Activated CD4-positive, alpha-beta T cell treated with anti-CD3 and anti-CD28 coated beads, Interleukin-2, Interleukin-6, amounts not matched to agents 100 ng/mL and 50 ng/mL, durations not matched to agents 16 hours and 8 hours (primary cell): ENCODE measurements around the gene OR6S1.
"Not testable (repeated sequence)": the region's sequence is repeated elsewhere in the genome, so short reads cannot be mapped to it uniquely, and the experiment has no call there.

ENCODE experiments used
- DNase-seq: peaks from one replicate; pipeline ENCODE4 v3.0.0-alpha.2; 2020

OR6S1 gene

GRCh38 chr14:20668969-20669368, 27.5 kb upstream of the OR6S1 start:
- no peak for DNase-seq

GRCh38 chr14:20667957-20668356, 26.5 kb upstream of the OR6S1 start:
- peak; percentile 79 for DNase-seq

GRCh38 chr14:20666400-20666961, 25.0 kb upstream of the OR6S1 start:
- not testable (repeated sequence) for DNase-seq

GRCh38 chr14:20662968-20663732, 21.7 kb upstream of the OR6S1 start:
- DNase-seq, result peak; percentile 95

GRCh38 chr14:20661197-20661596, 19.7 kb upstream of the OR6S1 start:
- DNase-seq, result no peak

- DNase-seq, result no peak
Measured at GRCh38 chr14:20659813-20660395, 18.4 kb upstream of the OR6S1 start.

GRCh38 chr14:20659336-20659735, 17.8 kb upstream of the OR6S1 start:
- DNase-seq, result no peak

- no peak for DNase-seq
Measured at GRCh38 chr14:20658246-20658645, 16.8 kb upstream of the OR6S1 start.

GRCh38 chr14:20657216-20658211, 16.0 kb upstream of the OR6S1 start:
- peak; percentile 72 for DNase-seq

GRCh38 chr14:20656274-20656673, 14.8 kb upstream of the OR6S1 start:
- no peak for DNase-seq

- DNase-seq, result no peak
Measured at GRCh38 chr14:20655851-20656250, 14.4 kb upstream of the OR6S1 start.

- peak; percentile 93 for DNase-seq
Measured at GRCh38 chr14:20652996-20653975, 11.8 kb upstream of the OR6S1 start.

GRCh38 chr14:20645481-20645880, 4.0 kb upstream of the OR6S1 start:
- DNase-seq, result no peak

- DNase-seq, result no peak
Measured at GRCh38 chr14:20644520-20644919, 3.0 kb upstream of the OR6S1 start.

GRCh38 chr14:20642755-20643154, 1.3 kb upstream of the OR6S1 start:
- not testable (repeated sequence) for DNase-seq

- no peak for DNase-seq
Measured at GRCh38 chr14:20642182-20642581, 691 bp upstream of the OR6S1 start.

- DNase-seq, result peak; percentile 92
Measured at GRCh38 chr14:20632831-20633691, 8.4 kb downstream of the OR6S1 start.

- DNase-seq, result peak; percentile 58
Measured at GRCh38 chr14:20632448-20632830, 9.1 kb downstream of the OR6S1 start.

- no peak for DNase-seq
Measured at GRCh38 chr14:20631880-20632389, 9.6 kb downstream of the OR6S1 start.
